Measurements from ENCODE around the gene DTWD2. TPM values are rescaled to one million over a fixed set of nuclear protein-coding genes. Genes with fewer than 3 reads are reported as not detected.

Gene DTWD2
- total RNA-seq, 4 donors from 2014 or later, result 7.1 to 15.3 (median 11.2) TPM

- TF ChIP-seq EP300 (IDR thresholded peaks at IDR 0.05) (no peak), POLR2A (IDR thresholded peaks at IDR 0.05) (no peak), POLR2AphosphoS5 (IDR thresholded peaks at IDR 0.05) (no peak)
- TF ChIP-seq, protein P1, sequence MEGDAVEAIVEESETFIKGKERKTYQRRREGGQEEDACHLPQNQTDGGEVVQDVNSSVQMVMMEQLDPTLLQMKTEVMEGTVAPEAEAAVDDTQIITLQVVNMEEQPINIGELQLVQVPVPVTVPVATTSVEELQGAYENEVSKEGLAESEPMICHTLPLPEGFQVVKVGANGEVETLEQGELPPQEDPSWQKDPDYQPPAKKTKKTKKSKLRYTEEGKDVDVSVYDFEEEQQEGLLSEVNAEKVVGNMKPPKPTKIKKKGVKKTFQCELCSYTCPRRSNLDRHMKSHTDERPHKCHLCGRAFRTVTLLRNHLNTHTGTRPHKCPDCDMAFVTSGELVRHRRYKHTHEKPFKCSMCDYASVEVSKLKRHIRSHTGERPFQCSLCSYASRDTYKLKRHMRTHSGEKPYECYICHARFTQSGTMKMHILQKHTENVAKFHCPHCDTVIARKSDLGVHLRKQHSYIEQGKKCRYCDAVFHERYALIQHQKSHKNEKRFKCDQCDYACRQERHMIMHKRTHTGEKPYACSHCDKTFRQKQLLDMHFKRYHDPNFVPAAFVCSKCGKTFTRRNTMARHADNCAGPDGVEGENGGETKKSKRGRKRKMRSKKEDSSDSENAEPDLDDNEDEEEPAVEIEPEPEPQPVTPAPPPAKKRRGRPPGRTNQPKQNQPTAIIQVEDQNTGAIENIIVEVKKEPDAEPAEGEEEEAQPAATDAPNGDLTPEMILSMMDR (IDR thresholded peaks at IDR 0.05), result no peak
- H3K27me3 ChIP-seq, result no peaks in the 10 kb centered on the region
Observed at GRCh38 chr5:118808441-118808840, 179.9 kb downstream of the DTWD2 start.

GRCh38 chr5:118806571-118806970 is 181.8 kb downstream of the DTWD2 start:
- no peaks in the 10 kb centered on the region for H3K27me3 ChIP-seq
- no peak for DNase-seq (ENCODE audit: low spot score in 2 of 2)
- H3K36me3 ChIP-seq, result no peaks in the 10 kb centered on the region
- WGBS, result 90% methylated on average over 4 of the region's 4 CpGs
- no peaks in the 10 kb centered on the region for H3K4me1 ChIP-seq
- H3K27ac ChIP-seq, result no peak overlapping the region
- H3K9me3 ChIP-seq, result no peaks in the 10 kb centered on the region
- no peak overlapping the region for H3K4me3 ChIP-seq
- TF ChIP-seq POLR2AphosphoS5 (IDR thresholded peaks at IDR 0.05) (no peak), EP300 (IDR thresholded peaks at IDR 0.05) (no peak), POLR2A (IDR thresholded peaks at IDR 0.05) (no peak)
- TF ChIP-seq, protein P1 (IDR thresholded peaks at IDR 0.05), result no peak

More at GRCh38 chr5:118808441-118808840, 179.9 kb downstream of the DTWD2 start:
- H3K36me3 ChIP-seq, result no peaks in the 10 kb centered on the region
- H3K27ac ChIP-seq, result no peak overlapping the region
- H3K9me3 ChIP-seq, result no peaks in the 10 kb centered on the region
- H3K4me3 ChIP-seq, result no peak overlapping the region
- WGBS, result 53% methylated on average over 2 of the region's 2 CpGs
- no peaks in the 10 kb centered on the region for H3K4me1 ChIP-seq
- DNase-seq (ENCODE audit: low spot score in 2 of 2), result no peak

GRCh38 chr5:118802335-118802734 is 186.0 kb downstream of the DTWD2 start:
- H3K9me3 ChIP-seq, result no peaks in the 10 kb centered on the region
- 89% methylated on average over 2 of the region's 2 CpGs for WGBS
- no peaks in the 10 kb centered on the region for H3K4me1 ChIP-seq
- no peak for DNase-seq (ENCODE audit: low spot score in 2 of 2)
- no peak overlapping the region for H3K4me3 ChIP-seq
- no peak overlapping the region for H3K27ac ChIP-seq
- no peaks in the 10 kb centered on the region for H3K36me3 ChIP-seq
- H3K27me3 ChIP-seq, result no peaks in the 10 kb centered on the region
- no peak for TF ChIP-seq EP300 (IDR thresholded peaks at IDR 0.05)
- TF ChIP-seq, protein P1 (IDR thresholded peaks at IDR 0.05), result no peak
- no peak for TF ChIP-seq POLR2AphosphoS5 (IDR thresholded peaks at IDR 0.05)
- no peak for TF ChIP-seq POLR2A (IDR thresholded peaks at IDR 0.05)

DNA sequence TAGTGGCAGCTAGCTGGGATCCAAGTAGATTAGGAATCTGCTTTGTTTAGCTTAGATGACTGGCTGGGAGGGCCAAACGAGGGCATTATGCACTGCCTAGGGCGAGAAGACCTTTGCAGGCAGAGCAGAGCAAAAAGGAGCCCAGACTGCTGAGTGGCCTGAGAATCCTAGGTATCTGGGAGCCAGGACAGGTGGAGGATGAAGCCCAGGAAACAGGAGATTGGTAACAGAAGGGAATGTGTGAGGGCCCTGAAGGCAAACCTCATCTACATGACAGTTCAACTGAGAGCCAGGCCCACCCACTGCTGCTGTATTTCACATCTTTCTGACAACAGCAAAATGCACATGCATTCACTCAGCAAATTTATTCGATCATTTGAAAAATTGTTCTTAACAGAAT is 192.3 kb downstream of the DTWD2 start:
- H3K4me3 ChIP-seq, result no peak overlapping the region
- whole genome bisulfite sequencing, result 78% methylated on average over 3 of the region's 3 CpGs
- no peaks in the 10 kb centered on the region for H3K36me3 ChIP-seq
- H3K27me3 ChIP-seq, result no peaks in the 10 kb centered on the region
- no peak overlapping the region for H3K27ac ChIP-seq
- H3K4me1 ChIP-seq, result peaks cover 11% of the 10 kb centered on the region
- no peaks in the 10 kb centered on the region for H3K9me3 ChIP-seq
- no peak for TF ChIP-seq EP300 (IDR thresholded peaks at IDR 0.05)
- no peak for DNase-seq (ENCODE audit: low spot score in 2 of 2)

DNA sequence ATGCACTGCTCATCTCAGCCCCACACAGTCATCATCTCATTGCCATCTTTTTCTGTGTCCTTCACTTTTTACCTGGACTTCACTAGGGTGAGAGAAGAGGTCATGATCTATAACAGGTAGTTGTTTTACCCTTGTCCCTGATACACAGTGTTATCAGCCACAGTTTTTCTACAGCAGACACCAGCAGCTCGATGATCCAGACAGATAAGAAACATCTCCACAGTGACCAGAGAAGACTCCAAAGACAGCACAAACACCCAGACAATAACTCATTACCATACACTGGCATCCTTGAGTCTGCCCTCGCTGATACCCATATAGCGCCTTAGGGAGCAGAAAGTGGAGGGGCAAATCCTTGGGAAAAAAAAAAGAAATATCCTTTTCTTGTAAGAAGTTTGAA is 194.1 kb downstream of the DTWD2 start:
- no peak for TF ChIP-seq EP300 (IDR thresholded peaks at IDR 0.05)
- TF ChIP-seq POLR2AphosphoS5 (IDR thresholded peaks at IDR 0.05), result no peak
- TF ChIP-seq, protein P1 (IDR thresholded peaks at IDR 0.05), result no peak
- TF ChIP-seq POLR2A (IDR thresholded peaks at IDR 0.05), result no peak

GRCh38 chr5:118793652-118794051 is 194.7 kb downstream of the DTWD2 start:
- no peak for DNase-seq (ENCODE audit: low spot score in 2 of 2)
- TF ChIP-seq POLR2AphosphoS5 (IDR thresholded peaks at IDR 0.05), result no peak
- no peak for TF ChIP-seq EP300 (IDR thresholded peaks at IDR 0.05)
- no peak for TF ChIP-seq POLR2A (IDR thresholded peaks at IDR 0.05)
- TF ChIP-seq, protein P1 (IDR thresholded peaks at IDR 0.05), result no peak
- Histone ChIP-seq H3K9me3 (no peaks in the 10 kb centered on the region), H3K36me3 (no peaks in the 10 kb centered on the region), H3K4me1 (peaks cover 11% of the 10 kb centered on the region), H3K27ac (no peak overlapping the region), H3K4me3 (no peak overlapping the region), H3K27me3 (no peaks in the 10 kb centered on the region)
- WGBS, result 62% methylated on average over 2 of the region's 2 CpGs

More for the DNA sequence above, 194.1 kb downstream of the DTWD2 start:
- DNase-seq (ENCODE audit: low spot score in 2 of 2), result no peak
- Histone ChIP-seq H3K4me3 (no peak overlapping the region), H3K9me3 (no peaks in the 10 kb centered on the region), H3K36me3 (no peaks in the 10 kb centered on the region), H3K27me3 (no peaks in the 10 kb centered on the region), H3K4me1 (peaks cover 11% of the 10 kb centered on the region), H3K27ac (no peak overlapping the region)
- 94% methylated on average over 3 of the region's 3 CpGs for WGBS
